ENCODE measurements around the gene SPACA6. TPM values are rescaled to one million over a fixed set of nuclear protein-coding genes. Genes with fewer than 3 reads are reported as not detected.

The SPACA6 gene
- polyA plus RNA-seq, 3 donors: 0.99 to 5.1 (median 2.4) TPM

GRCh38 chr19:51694318-51695085 lies 1.4 kb downstream of the SPACA6 start:
- Histone ChIP-seq H3K27ac (ENCODE audit: low read depth in 1 of 2, low read length in 2 of 2) (no peak overlapping the region), H3K36me3 (replicated peaks in 1 of 2; ENCODE audit: control insufficient read depth in 1 of 2, insufficient read depth in 2 of 2, low read length in 2 of 2) (no peaks in the 10 kb centered on the region), H2AFZ (ENCODE audit: insufficient read depth, low read depth, low read length, poor library complexity, severe bottlenecking) (no peak overlapping the region), H4K20me1 (ENCODE audit: insufficient read depth, low read length) (no peaks in the 10 kb centered on the region), H3K4me3 (replicated peaks in 1 of 3; ENCODE audit: low read depth in 2 of 3, low read length in 3 of 3) (no peak overlapping the region), H3K9ac (ENCODE audit: insufficient read depth, low read length, poor library complexity, severe bottlenecking) (no peak overlapping the region), H3K9me3 (replicated peaks in 1 of 2; ENCODE audit: control insufficient read depth in 1 of 2, insufficient read depth in 1 of 2, low read length in 2 of 2) (peaks cover 0 to 6% of the 10 kb centered on the region in 2 donors), H3K27me3 (ENCODE audit: control insufficient read depth in 2 of 2, insufficient read depth in 2 of 2, low read length in 2 of 2) (peaks cover 7 to 59% of the 10 kb centered on the region in 2 donors), H3K4me2 (replicated peaks; ENCODE audit: extremely low read depth, low read length, poor library complexity, severe bottlenecking) (no peak overlapping the region), H3K79me2 (ENCODE audit: insufficient read depth, low read length) (no peaks in the 10 kb centered on the region), H3K4me1 (ENCODE audit: control insufficient read depth in 1 of 2, insufficient read depth in 2 of 2, low read length in 2 of 2) (peaks cover 15 to 18% of the 10 kb centered on the region in 2 donors)
- Mint-ChIP-seq H3K36me3 (peaks cover 0 to 4% of the 10 kb centered on the region in 2 donors), H3K4me1 (peaks cover 15% of the 10 kb centered on the region), H3K27me3 (ENCODE audit: low read depth in 3 of 3) (peaks cover 44 to 70% (median 64%) of the 10 kb centered on the region in 3 donors), H3K27ac (peak overlapping the region in 1 of 7 donors; percentile 48), H3K9me3 (peaks cover 0 to 11% (median 4%) of the 10 kb centered on the region in 7 donors), H3K4me3 (peak overlapping the region; percentile 17 to 61)
- intact Hi-C loops (cut with micrococcal nuclease): loop anchor here in 1 of 2 donors (5.0 kb wide), 1 partner anchor 33 kb away; no protein-coding TSS in a partner anchor
- TF ChIP-seq CTCF (IDR thresholded peaks at IDR 0.05): no peak
- 96% methylated on average over 4 of the region's 10 CpGs for WGBS (ENCODE audit: insufficient coverage)
- no peak for DNase-seq

GRCh38 chr19:51695088-51695487 lies 2.0 kb downstream of the SPACA6 start:
- Mint-ChIP-seq H3K4me1 (peaks cover 10% of the 10 kb centered on the region), H3K27ac (no peak overlapping the region), H3K36me3 (peaks cover 0 to 6% of the 10 kb centered on the region in 2 donors), H3K27me3 (ENCODE audit: low read depth in 3 of 3) (peaks cover 42 to 70% (median 60%) of the 10 kb centered on the region in 3 donors), H3K9me3 (peaks cover 0 to 5% (median 4%) of the 10 kb centered on the region in 7 donors), H3K4me3 (peak overlapping the region in 1 of 2 donors; percentile 1)
- Histone ChIP-seq H3K79me2 (ENCODE audit: insufficient read depth, low read length) (no peaks in the 10 kb centered on the region), H2AFZ (ENCODE audit: insufficient read depth, low read depth, low read length, poor library complexity, severe bottlenecking) (no peak overlapping the region), H3K36me3 (replicated peaks in 1 of 2; ENCODE audit: control insufficient read depth in 1 of 2, insufficient read depth in 2 of 2, low read length in 2 of 2) (no peaks in the 10 kb centered on the region), H3K4me2 (replicated peaks; ENCODE audit: extremely low read depth, low read length, poor library complexity, severe bottlenecking) (no peak overlapping the region), H3K27me3 (ENCODE audit: control insufficient read depth in 2 of 2, insufficient read depth in 2 of 2, low read length in 2 of 2) (peaks cover 3 to 53% of the 10 kb centered on the region in 2 donors), H3K9ac (ENCODE audit: insufficient read depth, low read length, poor library complexity, severe bottlenecking) (no peak overlapping the region), H3K9me3 (replicated peaks in 1 of 2; ENCODE audit: control insufficient read depth in 1 of 2, insufficient read depth in 1 of 2, low read length in 2 of 2) (peaks cover 0 to 6% of the 10 kb centered on the region in 2 donors), H3K27ac (ENCODE audit: low read depth in 1 of 2, low read length in 2 of 2) (no peak overlapping the region), H3K4me3 (replicated peaks in 1 of 3; ENCODE audit: low read depth in 2 of 3, low read length in 3 of 3) (no peak overlapping the region), H4K20me1 (ENCODE audit: insufficient read depth, low read length) (no peaks in the 10 kb centered on the region), H3K4me1 (ENCODE audit: control insufficient read depth in 1 of 2, insufficient read depth in 2 of 2, low read length in 2 of 2) (peaks cover 10 to 13% of the 10 kb centered on the region in 2 donors)
- no peak for TF ChIP-seq CTCF (IDR thresholded peaks at IDR 0.05)
- no peak for DNase-seq
- WGBS (ENCODE audit: insufficient coverage): 95% methylated on average over 9 of the region's 9 CpGs
- intact Hi-C loops (cut with micrococcal nuclease): no loop called here
